ENCODE measurements around the gene FHIP1B.

The FHIP1B gene

DNA sequence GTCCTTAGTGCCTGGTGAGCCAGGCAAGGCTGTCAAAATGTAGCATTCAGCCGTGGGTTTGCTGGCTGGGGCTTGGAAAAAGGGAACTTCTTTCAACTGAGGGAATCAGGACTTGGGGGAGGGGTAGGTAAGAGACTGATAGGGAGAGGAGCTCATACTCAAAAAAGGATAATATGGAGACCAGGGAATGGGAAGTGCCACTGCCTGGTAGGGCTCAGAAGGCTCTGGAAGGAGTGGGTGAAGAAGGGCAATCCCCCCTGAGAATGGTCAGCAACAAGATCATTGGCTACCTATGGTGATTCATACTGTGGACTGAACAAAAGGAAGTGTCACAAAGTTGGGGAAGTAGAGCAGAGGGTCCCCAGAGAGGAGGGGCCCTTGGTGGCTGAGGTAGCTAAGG lies 6.3 kb upstream of the FHIP1B start:
- Histone ChIP-seq H3K4me3 (no peak overlapping the region), H3K4me2 (no peak overlapping the region), H3K9ac (no peak overlapping the region), H3K9me3 (peaks cover 10% of the 10 kb centered on the region), H3K27ac (no peak overlapping the region), H3K4me1 (no peaks in the 10 kb centered on the region; the same call in 1 of the 2 replicates), H3K36me3 (no peaks in the 10 kb centered on the region), H3K27me3 (no peaks in the 10 kb centered on the region), H4K20me1 (no peaks in the 10 kb centered on the region)
- TF ChIP-seq Cebpa-rat (IDR thresholded peaks at IDR 0.05): no peak

DNA sequence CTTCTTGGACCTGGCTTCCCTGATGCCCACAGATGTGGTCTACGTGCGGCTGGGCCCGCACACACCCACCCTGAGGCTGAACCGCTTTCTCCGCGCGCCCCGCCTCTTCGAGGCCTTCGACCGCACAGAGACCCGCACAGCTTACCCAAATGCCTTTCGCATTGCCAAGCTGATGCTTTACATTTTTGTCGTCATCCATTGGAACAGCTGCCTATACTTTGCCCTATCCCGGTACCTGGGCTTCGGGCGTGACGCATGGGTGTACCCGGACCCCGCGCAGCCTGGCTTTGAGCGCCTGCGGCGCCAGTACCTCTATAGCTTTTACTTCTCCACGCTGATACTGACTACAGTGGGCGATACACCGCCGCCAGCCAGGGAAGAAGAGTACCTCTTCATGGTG lies 5.7 kb upstream of the FHIP1B start:
- no peak overlapping the region for H3K9ac ChIP-seq
- peaks cover 5% of the 10 kb centered on the region for H3K4me1 ChIP-seq
- H3K27ac ChIP-seq: no peak overlapping the region
- TF ChIP-seq Cebpa-rat (IDR thresholded peaks at IDR 0.05): no peak
- no peak overlapping the region for H3K4me2 ChIP-seq
- H4K20me1 ChIP-seq: no peaks in the 10 kb centered on the region
- peaks cover 10% of the 10 kb centered on the region for H3K9me3 ChIP-seq
- H3K27me3 ChIP-seq: no peaks in the 10 kb centered on the region
- no peak overlapping the region for H3K4me3 ChIP-seq
- H3K36me3 ChIP-seq: no peaks in the 10 kb centered on the region

DNA sequence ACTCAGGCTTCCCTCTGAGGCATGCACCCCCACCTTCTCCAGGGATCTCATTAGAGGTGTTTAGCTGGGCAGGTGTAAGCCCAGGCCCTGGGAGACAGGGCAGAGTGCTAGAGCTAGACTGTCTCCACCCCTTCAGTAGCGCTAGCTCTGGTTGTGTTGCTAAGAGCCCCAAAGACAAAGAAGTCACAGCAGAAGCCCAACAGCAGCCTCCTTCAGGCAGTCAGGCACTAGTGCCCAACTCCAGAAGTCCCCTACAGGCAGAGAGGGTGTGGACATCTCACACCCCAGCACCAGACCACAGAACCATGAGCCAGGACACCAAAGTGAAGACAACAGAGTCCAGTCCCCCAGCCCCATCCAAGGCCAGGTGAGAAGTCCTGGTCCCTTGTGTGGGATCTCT lies 4.5 kb upstream of the FHIP1B start, which contains the start of gene CNGA4:
CNGA4 (plus strand) TSS at position 188 of the 400 bp plus-strand sequence; CDS start at position 306, 118 bp downstream.
- TF ChIP-seq Cebpa-rat (IDR thresholded peaks at IDR 0.05): no peak
- H3K9me3 ChIP-seq: peaks cover 10% of the 10 kb centered on the region
- H3K27ac ChIP-seq: no peak within 1 kb of the TSS
- no peaks in the 10 kb centered on the region for H3K27me3 ChIP-seq
- no peak within 1 kb of the TSS for H3K4me2 ChIP-seq
- no peak within 1 kb of the TSS for H3K9ac ChIP-seq
- no peak within 1 kb of the TSS for H3K4me3 ChIP-seq
- peaks cover 7% of the 10 kb centered on the region for H3K4me1 ChIP-seq
- H4K20me1 ChIP-seq: no peaks in the 10 kb centered on the region
- no peaks in the 10 kb centered on the region for H3K36me3 ChIP-seq

DNA sequence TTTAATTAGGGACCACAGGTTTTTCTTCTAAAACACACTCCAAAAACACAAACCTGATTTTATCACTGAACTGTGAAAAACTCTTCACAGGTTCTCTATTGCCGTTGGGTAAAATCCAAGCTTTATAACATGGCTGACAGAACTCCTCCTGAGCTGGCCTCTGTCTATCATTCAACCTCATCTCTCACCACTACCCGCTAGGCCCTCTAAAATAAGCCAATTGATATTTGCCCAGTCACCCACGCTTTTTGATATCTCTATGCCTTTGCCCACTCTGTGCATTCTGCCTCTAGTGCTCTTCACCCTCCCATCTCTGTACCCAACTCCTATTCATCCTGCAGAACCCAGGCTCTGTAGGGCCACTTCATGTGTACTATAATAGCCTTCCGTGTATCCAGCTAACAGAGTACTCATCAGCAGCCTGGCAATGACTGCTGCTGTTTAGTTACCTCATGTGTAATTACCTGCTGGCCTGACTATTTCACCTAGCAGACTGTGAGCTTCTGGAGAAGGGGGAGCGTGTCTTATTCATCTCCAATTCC lies 3.4 kb upstream of the FHIP1B start:
- Histone ChIP-seq H3K27ac (no peak overlapping the region), H3K27me3 (no peaks in the 10 kb centered on the region), H3K9ac (no peak overlapping the region), H3K4me1 (peaks cover 18% of the 10 kb centered on the region), H3K9me3 (peaks cover 10% of the 10 kb centered on the region), H3K4me2 (no peak overlapping the region), H4K20me1 (peaks cover 4% of the 10 kb centered on the region; the same call in 1 of the 2 replicates), H3K4me3 (no peak overlapping the region), H3K36me3 (no peaks in the 10 kb centered on the region)
- no peak for TF ChIP-seq Cebpa-rat (IDR thresholded peaks at IDR 0.05)

DNA sequence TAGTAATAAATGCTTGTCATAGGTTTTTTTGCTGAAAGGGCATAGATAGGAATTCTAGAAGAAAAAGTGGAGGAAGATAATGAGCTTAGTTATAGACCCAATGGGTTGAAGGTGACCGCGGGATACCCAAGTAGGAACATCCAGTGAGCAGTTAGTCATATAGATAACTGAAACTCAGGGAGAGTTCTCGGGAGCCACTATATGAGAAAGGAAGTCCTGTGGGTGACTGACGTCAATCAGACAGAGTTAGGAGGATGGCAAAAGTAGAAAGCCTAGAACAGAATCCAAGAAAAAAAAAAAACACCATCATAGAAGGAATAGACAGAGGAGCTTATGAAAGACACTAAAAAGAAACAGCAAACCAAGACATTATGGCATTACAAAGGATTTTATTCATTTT lies 2.8 kb upstream of the FHIP1B start:
- Histone ChIP-seq H3K36me3 (no peaks in the 10 kb centered on the region), H3K9ac (no peak overlapping the region), H3K4me1 (peaks cover 20% of the 10 kb centered on the region), H3K9me3 (peaks cover 10% of the 10 kb centered on the region), H4K20me1 (peaks cover 7% of the 10 kb centered on the region; the same call in 1 of the 2 replicates), H3K27ac (no peak overlapping the region), H3K4me3 (no peak overlapping the region), H3K4me2 (no peak overlapping the region), H3K27me3 (no peaks in the 10 kb centered on the region)
- no peak for TF ChIP-seq Cebpa-rat (IDR thresholded peaks at IDR 0.05)

DNA sequence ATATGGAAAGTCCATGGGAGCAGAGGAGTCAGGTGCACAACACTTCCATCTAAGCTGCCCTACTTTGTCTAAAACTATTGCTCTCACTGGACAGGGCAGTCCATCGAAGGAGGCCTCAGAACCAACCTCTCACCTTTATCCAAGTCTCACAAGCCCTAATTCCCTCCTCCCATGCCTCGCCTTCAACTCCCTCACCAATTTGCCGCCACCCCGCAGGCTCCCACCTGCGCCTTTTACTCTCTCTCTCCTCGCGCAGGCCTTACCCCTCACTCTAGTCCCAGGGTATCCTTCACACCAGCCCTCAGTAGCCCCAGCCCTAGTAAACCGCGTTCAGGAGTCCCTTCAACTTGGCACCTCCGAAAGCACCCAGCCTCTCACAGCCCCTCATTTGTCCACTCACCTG lies 451 bp downstream of the FHIP1B start:
- H3K9me3 ChIP-seq: no peaks in the 10 kb centered on the region
- H3K27me3 ChIP-seq: no peaks in the 10 kb centered on the region

DNA sequence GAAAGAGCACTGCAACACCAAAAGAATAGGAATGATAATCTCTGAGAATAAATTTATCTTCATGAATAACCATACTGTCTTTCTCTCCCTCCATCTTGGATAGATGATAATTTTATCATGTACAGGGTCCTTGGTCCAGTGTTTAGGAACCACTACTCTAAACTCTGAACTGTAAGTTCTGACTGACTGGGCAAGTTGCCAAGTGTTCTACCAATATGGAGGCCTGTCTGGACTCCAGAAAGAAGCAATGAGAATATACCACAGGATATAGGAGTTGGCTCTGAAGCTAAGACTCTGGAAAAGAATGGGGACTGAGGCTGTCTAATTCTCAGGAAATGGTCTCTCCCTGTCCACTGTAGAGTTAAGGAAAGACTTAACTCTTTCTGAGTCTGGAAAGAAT lies 1.5 kb downstream of the FHIP1B start:
- H3K27ac ChIP-seq: no peak overlapping the region
- TF ChIP-seq Cebpa-rat (IDR thresholded peaks at IDR 0.05): no peak
- H3K4me1 ChIP-seq: peaks cover 20% of the 10 kb centered on the region
- H3K9ac ChIP-seq: no peak overlapping the region
- H4K20me1 ChIP-seq: peaks cover 41% of the 10 kb centered on the region
- H3K27me3 ChIP-seq: no peaks in the 10 kb centered on the region
- H3K9me3 ChIP-seq: no peaks in the 10 kb centered on the region
- peaks cover 11% of the 10 kb centered on the region; the same call in 1 of the 2 replicates for H3K36me3 ChIP-seq
- H3K4me3 ChIP-seq: no peak overlapping the region
- peak overlapping the region; percentile 92 for H3K4me2 ChIP-seq

More for the DNA sequence above, 451 bp downstream of the FHIP1B start:
- Histone ChIP-seq H3K4me3 (peak overlapping the region; percentile 84), H3K4me2 (peak overlapping the region; percentile 92), H3K9ac (peak overlapping the region; percentile 81), H4K20me1 (peaks cover 34% of the 10 kb centered on the region), H3K4me1 (peaks cover 20% of the 10 kb centered on the region), H3K36me3 (peaks cover 11% of the 10 kb centered on the region; the same call in 1 of the 2 replicates), H3K27ac (peak overlapping the region; percentile 14; the same call in 1 of the 2 replicates)
- TF ChIP-seq Cebpa-rat (IDR thresholded peaks at IDR 0.05): no peak

DNA sequence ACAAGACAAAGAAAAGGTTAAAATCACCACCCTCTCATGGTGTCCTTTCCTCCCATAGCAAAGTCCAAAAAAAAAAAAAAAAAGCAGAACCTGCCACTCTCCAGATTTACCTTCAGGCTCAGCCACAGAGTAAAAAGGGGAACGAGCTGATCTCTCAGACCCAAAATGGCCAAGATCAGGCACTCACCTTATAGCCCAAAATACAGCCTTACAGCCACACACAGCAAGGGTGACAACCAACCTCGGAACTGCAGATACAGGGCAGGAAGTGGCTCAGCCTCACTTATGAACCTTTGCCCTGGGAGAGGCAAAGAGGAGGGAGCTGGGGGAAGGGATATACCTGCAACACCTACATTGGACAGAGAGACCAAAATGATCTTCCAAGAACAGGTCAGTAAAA lies 4.5 kb downstream of the FHIP1B start:
- Histone ChIP-seq H3K4me1 (peaks cover 19% of the 10 kb centered on the region), H3K36me3 (peaks cover 11% of the 10 kb centered on the region; the same call in 1 of the 2 replicates), H3K4me2 (no peak overlapping the region), H3K27me3 (no peaks in the 10 kb centered on the region), H3K4me3 (no peak overlapping the region), H3K9ac (no peak overlapping the region), H3K27ac (no peak overlapping the region), H3K9me3 (no peaks in the 10 kb centered on the region), H4K20me1 (peaks cover 71% of the 10 kb centered on the region)
- no peak for TF ChIP-seq Cebpa-rat (IDR thresholded peaks at IDR 0.05)

DNA sequence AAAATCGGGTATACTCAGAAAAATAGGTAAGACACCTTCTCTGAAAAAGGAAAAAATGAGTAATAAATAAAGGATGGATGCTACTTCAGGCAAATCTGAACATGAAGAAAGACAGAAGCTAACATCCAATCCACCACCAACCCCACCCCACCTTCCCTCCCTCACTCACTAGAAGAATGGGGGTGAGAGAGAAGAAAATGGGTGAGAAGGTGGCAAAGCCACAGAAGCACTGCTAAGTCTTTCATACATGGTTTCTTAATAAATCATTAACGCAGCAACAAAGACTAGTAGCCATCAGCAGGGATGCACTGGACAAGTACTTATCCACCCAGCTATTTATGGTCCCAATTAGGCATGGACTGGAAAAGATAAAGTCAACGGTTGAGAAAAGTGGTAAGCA lies 5.9 kb downstream of the FHIP1B start:
- peaks cover 22% of the 10 kb centered on the region for H3K36me3 ChIP-seq
- no peak for TF ChIP-seq Cebpa-rat (IDR thresholded peaks at IDR 0.05)
- H3K27me3 ChIP-seq: no peaks in the 10 kb centered on the region
- H3K9me3 ChIP-seq: no peaks in the 10 kb centered on the region
- H3K4me3 ChIP-seq: no peak overlapping the region
- peaks cover 83% of the 10 kb centered on the region for H4K20me1 ChIP-seq
- no peak overlapping the region for H3K27ac ChIP-seq
- peaks cover 14% of the 10 kb centered on the region for H3K4me1 ChIP-seq
- no peak overlapping the region for H3K9ac ChIP-seq
- no peak overlapping the region for H3K4me2 ChIP-seq

DNA sequence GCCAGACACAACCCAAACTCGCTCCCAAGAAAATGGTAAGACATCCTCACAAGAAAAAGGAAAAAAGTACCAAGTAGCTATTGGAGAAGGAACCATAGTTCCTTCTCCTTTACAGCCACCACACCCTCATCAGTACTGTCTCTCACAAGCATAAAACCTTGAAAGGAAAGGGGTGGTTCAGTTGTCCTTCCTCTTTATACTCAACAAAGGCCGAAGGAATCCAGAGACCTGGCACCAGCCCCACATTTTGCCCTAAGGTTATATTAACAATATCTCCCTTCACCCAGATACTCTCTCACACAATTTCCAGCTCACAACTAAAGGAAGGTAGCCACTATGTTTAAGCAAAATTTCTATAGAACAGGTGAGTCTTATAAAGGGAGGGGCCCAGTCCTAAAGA lies 8.5 kb downstream of the FHIP1B start:
- Histone ChIP-seq H3K36me3 (peaks cover 44% of the 10 kb centered on the region), H3K9ac (no peak overlapping the region), H3K4me3 (no peak overlapping the region), H3K4me2 (no peak overlapping the region), H4K20me1 (peaks cover 67% of the 10 kb centered on the region), H3K27me3 (no peaks in the 10 kb centered on the region), H3K4me1 (peaks cover 5% of the 10 kb centered on the region; the same call in 1 of the 2 replicates), H3K9me3 (no peaks in the 10 kb centered on the region), H3K27ac (no peak overlapping the region)
- TF ChIP-seq Cebpa-rat (IDR thresholded peaks at IDR 0.05): no peak

All from BLaER1 (cell line).